Ishikawa (cell line): ENCODE data around the gene R3HDM2.

ENCODE experiments used
- CEBPB ChIP-seq: IDR thresholded peaks from 2 replicates; pipeline ENCODE4 v1.6.1; 2012
- EP300 ChIP-seq: IDR thresholded peaks from 2 replicates; pipeline ENCODE4 v1.6.1; 2012; ENCODE audit warnings: borderline replicate concordance
- REST ChIP-seq: IDR thresholded peaks from 2 replicates; pipeline ENCODE4 v1.6.1; 2012; ENCODE audit warnings: low read depth, mild to moderate bottlenecking
- TCF12 ChIP-seq: IDR thresholded peaks from 2 replicates; pipeline ENCODE4 v1.6.1; 2012; ENCODE audit warnings: low read depth
- TEAD4 ChIP-seq: IDR thresholded peaks from 2 replicates; pipeline ENCODE4 v1.6.1; 2012
- USF1 ChIP-seq: IDR thresholded peaks from 2 replicates; pipeline ENCODE4 v1.6.1; 2012

- TF ChIP-seq EP300, result no peak
- no peak for TF ChIP-seq REST
- no peak for TF ChIP-seq CEBPB
- no peak for TF ChIP-seq USF1
- TF ChIP-seq TEAD4, result no peak
- TF ChIP-seq TCF12, result no peak
Measured at GRCh38 chr12:57372233-57372632, 58.6 kb downstream of the R3HDM2 start.
